Measurements from ENCODE around the gene PRKCA. TPM values are rescaled to one million over a fixed set of nuclear protein-coding genes. Genes with fewer than 3 reads are reported as not detected.

The PRKCA gene
- total and polyA plus RNA-seq, 4 experiments from 2014 or later, result 1.1 to 107 (median 56.1) TPM

- Histone ChIP-seq H3K4me3 (ENCODE audit: low read length in 2 of 2) (no peak overlapping the region), H3K4me1 (ENCODE audit: insufficient read depth, low read length) (peaks cover 12% of the 10 kb centered on the region), H3K36me3 (ENCODE audit: insufficient read depth, low read length) (no peaks in the 10 kb centered on the region), H3K27me3 (ENCODE audit: insufficient read depth, low read length) (no peaks in the 10 kb centered on the region), H3K9me3 (ENCODE audit: control insufficient read depth in 1 of 2, low read length in 2 of 2) (no peaks in the 10 kb centered on the region), H3K27ac (ENCODE audit: low read depth, low read length) (no peak overlapping the region)
- DNase-seq, result no peak
- CTCF ChIA-PET (ENCODE audit: partially characterized antibody), result interaction anchor here (1.0 kb wide), 1 partner anchor 9 kb away, joined by 4 read pairs; no protein-coding TSS in a partner anchor
- Mint-ChIP-seq H3K4me1 (peaks cover 41 to 65% (median 50%) of the 10 kb centered on the region in 4 donors), H3K36me3 (peaks cover 17 to 22% of the 10 kb centered on the region in 2 donors), H3K9me3 (no peaks in the 10 kb centered on the region), H3K27ac (no peak overlapping the region), H3K4me3 (no peak overlapping the region), H3K27me3 (no peaks in the 10 kb centered on the region)
- POLR2A ChIA-PET (ENCODE audit: partially characterized antibody), result no interaction called here
- intact Hi-C loops (cut with micrococcal nuclease), result no loop called here
These were observed 211.9 kb downstream of the PRKCA start for GRCh38 chr17:66514227-66514806.

GRCh38 chr17:66515974-66516373 lies 213.6 kb downstream of the PRKCA start:
- CTCF ChIA-PET (ENCODE audit: partially characterized antibody), result no interaction called here
- POLR2A ChIA-PET (ENCODE audit: partially characterized antibody), result no interaction called here
- Mint-ChIP-seq H3K27me3 (no peaks in the 10 kb centered on the region), H3K4me3 (peak overlapping the region in 1 of 8 donors; percentile 35), H3K9me3 (no peaks in the 10 kb centered on the region), H3K4me1 (peaks cover 29 to 52% (median 42%) of the 10 kb centered on the region in 4 donors), H3K36me3 (peaks cover 17 to 24% of the 10 kb centered on the region in 2 donors), H3K27ac (peak overlapping the region in 2 of 7 donors; percentile 7 to 42)
- Histone ChIP-seq H3K4me3 (ENCODE audit: low read length in 2 of 2) (no peak overlapping the region), H3K9me3 (ENCODE audit: control insufficient read depth in 1 of 2, low read length in 2 of 2) (no peaks in the 10 kb centered on the region), H3K4me1 (ENCODE audit: insufficient read depth, low read length) (peaks cover 3% of the 10 kb centered on the region), H3K36me3 (ENCODE audit: insufficient read depth, low read length) (no peaks in the 10 kb centered on the region), H3K27me3 (ENCODE audit: insufficient read depth, low read length) (no peaks in the 10 kb centered on the region), H3K27ac (ENCODE audit: low read depth, low read length) (no peak overlapping the region)
- DNase-seq, result no peak
- intact Hi-C loops (cut with micrococcal nuclease), result no loop called here

GRCh38 chr17:66517336-66518009 lies 215.1 kb downstream of the PRKCA start:
- peaks cover 14% of the 10 kb centered on the region for H3K4me1 ChIP-seq (ENCODE audit: insufficient read depth, low read length)
- no peaks in the 10 kb centered on the region for H3K9me3 ChIP-seq (ENCODE audit: control insufficient read depth in 1 of 2, low read length in 2 of 2)
- DNase-seq, result no peak
- H3K27me3 ChIP-seq (ENCODE audit: insufficient read depth, low read length), result no peaks in the 10 kb centered on the region
- Mint-ChIP-seq H3K27ac (peak overlapping the region in 4 of 7 donors; percentile 0 to 57 (median 40)), H3K9me3 (no peaks in the 10 kb centered on the region), H3K36me3 (peaks cover 19 to 27% of the 10 kb centered on the region in 2 donors), H3K4me3 (no peak overlapping the region), H3K4me1 (peaks cover 26 to 51% (median 41%) of the 10 kb centered on the region in 4 donors), H3K27me3 (no peaks in the 10 kb centered on the region)
- intact Hi-C loops (cut with micrococcal nuclease), result no loop called here
- ChIA-PET CTCF (ENCODE audit: partially characterized antibody) (no interaction called here), POLR2A (ENCODE audit: partially characterized antibody) (no interaction called here)
- H3K36me3 ChIP-seq (ENCODE audit: insufficient read depth, low read length), result no peaks in the 10 kb centered on the region
- H3K4me3 ChIP-seq (ENCODE audit: low read length in 2 of 2), result no peak overlapping the region
- H3K27ac ChIP-seq (ENCODE audit: low read depth, low read length), result no peak overlapping the region

GRCh38 chr17:66518108-66518507 lies 215.7 kb downstream of the PRKCA start:
- intact Hi-C loops (cut with micrococcal nuclease), result no loop called here
- H3K4me3 ChIP-seq (ENCODE audit: low read length in 2 of 2), result no peak overlapping the region
- no peak overlapping the region for H3K27ac ChIP-seq (ENCODE audit: low read depth, low read length)
- Mint-ChIP-seq H3K36me3 (peaks cover 24 to 33% of the 10 kb centered on the region in 2 donors), H3K9me3 (no peaks in the 10 kb centered on the region), H3K27ac (peak overlapping the region in 4 of 7 donors; percentile 0 to 57 (median 39)), H3K4me1 (peaks cover 26 to 50% (median 41%) of the 10 kb centered on the region in 4 donors), H3K27me3 (no peaks in the 10 kb centered on the region), H3K4me3 (no peak overlapping the region)
- no peaks in the 10 kb centered on the region for H3K9me3 ChIP-seq (ENCODE audit: control insufficient read depth in 1 of 2, low read length in 2 of 2)
- CTCF ChIA-PET (ENCODE audit: partially characterized antibody), result no interaction called here
- peaks cover 16% of the 10 kb centered on the region for H3K4me1 ChIP-seq (ENCODE audit: insufficient read depth, low read length)
- H3K27me3 ChIP-seq (ENCODE audit: insufficient read depth, low read length), result no peaks in the 10 kb centered on the region
- POLR2A ChIA-PET (ENCODE audit: partially characterized antibody), result no interaction called here
- no peaks in the 10 kb centered on the region for H3K36me3 ChIP-seq (ENCODE audit: insufficient read depth, low read length)
- no peak for DNase-seq

GRCh38 chr17:66518677-66519076 lies 216.3 kb downstream of the PRKCA start:
- Mint-ChIP-seq H3K27ac (peak overlapping the region in 2 of 7 donors; percentile 3 to 27), H3K4me3 (no peak overlapping the region), H3K27me3 (no peaks in the 10 kb centered on the region), H3K36me3 (peaks cover 22 to 37% of the 10 kb centered on the region in 2 donors), H3K9me3 (no peaks in the 10 kb centered on the region), H3K4me1 (peaks cover 26 to 54% (median 40%) of the 10 kb centered on the region in 4 donors)
- ChIA-PET CTCF (ENCODE audit: partially characterized antibody) (no interaction called here), POLR2A (ENCODE audit: partially characterized antibody) (no interaction called here)
- DNase-seq, result peak in 3 of 5 donors; percentile 12 to 22 (median 16)
- Histone ChIP-seq H3K4me3 (ENCODE audit: low read length in 2 of 2) (no peak overlapping the region), H3K9me3 (ENCODE audit: control insufficient read depth in 1 of 2, low read length in 2 of 2) (no peaks in the 10 kb centered on the region), H3K27me3 (ENCODE audit: insufficient read depth, low read length) (no peaks in the 10 kb centered on the region), H3K4me1 (ENCODE audit: insufficient read depth, low read length) (peaks cover 16% of the 10 kb centered on the region), H3K27ac (ENCODE audit: low read depth, low read length) (no peak overlapping the region), H3K36me3 (ENCODE audit: insufficient read depth, low read length) (no peaks in the 10 kb centered on the region)
- intact Hi-C loops (cut with micrococcal nuclease), result no loop called here

- Histone ChIP-seq H3K36me3 (ENCODE audit: insufficient read depth, low read length) (no peaks in the 10 kb centered on the region), H3K4me1 (ENCODE audit: insufficient read depth, low read length) (peaks cover 16% of the 10 kb centered on the region), H3K4me3 (ENCODE audit: low read length in 2 of 2) (no peak overlapping the region), H3K27me3 (ENCODE audit: insufficient read depth, low read length) (no peaks in the 10 kb centered on the region), H3K27ac (ENCODE audit: low read depth, low read length) (no peak overlapping the region), H3K9me3 (ENCODE audit: control insufficient read depth in 1 of 2, low read length in 2 of 2) (no peaks in the 10 kb centered on the region)
- ChIA-PET POLR2A (ENCODE audit: partially characterized antibody) (no interaction called here), CTCF (ENCODE audit: partially characterized antibody) (interaction anchor here (0.5 kb wide), 2 partner anchors 175 to 224 kb away, joined by 3 read pairs; no protein-coding TSS in a partner anchor)
- Mint-ChIP-seq H3K36me3 (peaks cover 26 to 38% of the 10 kb centered on the region in 2 donors), H3K27me3 (no peaks in the 10 kb centered on the region), H3K4me1 (peaks cover 27 to 58% (median 39%) of the 10 kb centered on the region in 4 donors), H3K4me3 (no peak overlapping the region), H3K9me3 (no peaks in the 10 kb centered on the region), H3K27ac (peak overlapping the region in 3 of 7 donors; percentile 3 to 27 (median 6))
- DNase-seq, result no peak
- intact Hi-C loops (cut with micrococcal nuclease), result no loop called here
These were observed 216.7 kb downstream of the PRKCA start for GRCh38 chr17:66519154-66519553.

- peaks cover 29 to 42% of the 10 kb centered on the region in 2 donors for H3K36me3 Mint-ChIP-seq
- POLR2A ChIA-PET (ENCODE audit: partially characterized antibody), result no interaction called here
- CTCF ChIA-PET (ENCODE audit: partially characterized antibody), result no interaction called here
- peaks cover 16% of the 10 kb centered on the region for H3K4me1 ChIP-seq (ENCODE audit: insufficient read depth, low read length)
- H3K27ac Mint-ChIP-seq, result peak overlapping the region in 2 of 7 donors; percentile 7 to 12
- H3K4me1 Mint-ChIP-seq, result peaks cover 31 to 73% (median 42%) of the 10 kb centered on the region in 4 donors
- H3K9me3 Mint-ChIP-seq, result peaks cover 0 to 3% (median 0%) of the 10 kb centered on the region in 8 donors
- intact Hi-C loops (cut with micrococcal nuclease), result no loop called here
- no peaks in the 10 kb centered on the region for H3K27me3 Mint-ChIP-seq
- no peak for DNase-seq
- no peaks in the 10 kb centered on the region for H3K27me3 ChIP-seq (ENCODE audit: insufficient read depth, low read length)
- H3K9me3 ChIP-seq (ENCODE audit: control insufficient read depth in 1 of 2, low read length in 2 of 2), result no peaks in the 10 kb centered on the region
- H3K4me3 Mint-ChIP-seq, result no peak overlapping the region
- H3K27ac ChIP-seq (ENCODE audit: low read depth, low read length), result no peak overlapping the region
- no peak overlapping the region for H3K4me3 ChIP-seq (ENCODE audit: low read length in 2 of 2)
- peaks cover 4% of the 10 kb centered on the region for H3K36me3 ChIP-seq (ENCODE audit: insufficient read depth, low read length)
These were observed 218.6 kb downstream of the PRKCA start for GRCh38 chr17:66520999-66521398.

Data from CD4-positive, alpha-beta memory T cell (primary cell).